ENCODE measurements around the gene GPR153.

The GPR153 gene

DNA sequence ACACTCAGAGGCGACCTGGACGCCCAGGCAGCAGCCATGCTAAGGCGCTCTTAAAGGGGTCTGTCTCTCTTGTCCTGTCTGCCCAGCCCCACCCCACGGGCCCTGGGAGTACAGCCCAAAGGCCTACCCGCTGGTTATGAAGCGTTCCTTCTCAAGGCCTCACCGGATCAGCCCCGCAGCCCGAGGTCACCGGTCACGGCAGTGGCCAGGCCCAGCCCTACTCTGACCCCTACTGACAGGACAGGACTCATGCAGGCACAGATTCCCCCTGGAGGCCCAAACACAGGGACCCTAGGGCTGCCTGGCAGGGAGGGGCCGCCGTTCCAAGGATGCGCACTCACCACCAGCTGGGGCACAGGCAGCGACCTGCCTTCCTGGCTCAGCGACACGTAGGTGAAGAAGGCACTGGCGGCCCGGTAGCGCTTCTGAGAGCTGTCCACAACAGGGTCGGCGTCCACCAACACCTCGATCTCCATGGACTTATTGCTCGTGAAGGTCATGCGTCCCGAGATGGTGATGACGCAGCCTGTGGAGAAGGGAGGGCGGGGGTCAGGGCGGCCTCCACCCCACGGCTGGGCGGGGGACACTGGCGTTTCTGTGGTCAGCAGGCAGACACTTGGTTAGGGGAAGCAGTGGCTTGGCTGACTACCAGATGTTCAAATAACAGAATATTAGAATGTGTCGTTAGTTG lies 20.0 kb upstream of the GPR153 start:
- H3K4me3 ChIP-seq (ENCODE audit: low read depth, low read length): no peak overlapping the region
- DNase-seq (ENCODE audit: low read depth): no peak

DNA sequence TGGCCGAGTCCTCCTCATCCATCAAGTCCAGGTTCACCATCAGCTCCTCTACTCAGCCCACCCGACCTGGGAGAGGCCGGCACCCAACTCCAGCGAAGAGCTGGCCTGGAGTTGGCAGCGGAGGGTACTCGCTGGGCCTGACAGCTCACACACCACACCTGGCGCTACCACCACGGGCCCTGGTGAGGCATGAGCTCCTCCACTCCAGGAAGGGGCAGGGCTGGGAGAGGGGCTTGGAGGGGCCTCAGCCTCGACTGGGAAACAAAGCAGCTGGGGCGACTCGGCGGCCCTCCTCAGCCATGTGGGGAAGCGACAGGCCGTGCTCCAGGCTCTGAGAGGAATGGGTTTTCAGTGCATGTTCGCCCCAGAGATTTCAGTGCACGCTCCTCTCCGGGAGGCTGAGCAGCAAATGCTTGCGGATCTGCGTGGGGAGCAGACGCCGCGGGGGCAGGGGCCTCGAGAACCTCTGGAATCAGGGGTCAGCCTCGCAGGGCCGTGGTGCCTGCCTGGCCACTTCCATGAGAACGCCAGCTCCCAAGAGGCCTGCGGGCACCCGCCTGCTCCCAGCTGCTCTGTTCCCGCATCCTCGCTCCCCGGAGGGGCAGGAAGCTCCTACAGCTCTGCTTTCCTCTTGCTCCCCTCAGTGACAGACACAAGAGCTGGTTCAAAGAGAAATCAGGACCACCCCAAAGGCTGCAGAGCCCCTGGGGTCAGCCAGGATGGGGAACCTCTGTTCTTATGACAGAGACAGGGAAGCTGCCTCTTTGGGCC lies 18.9 kb upstream of the GPR153 start:
- TF ChIP-seq, protein P1, sequence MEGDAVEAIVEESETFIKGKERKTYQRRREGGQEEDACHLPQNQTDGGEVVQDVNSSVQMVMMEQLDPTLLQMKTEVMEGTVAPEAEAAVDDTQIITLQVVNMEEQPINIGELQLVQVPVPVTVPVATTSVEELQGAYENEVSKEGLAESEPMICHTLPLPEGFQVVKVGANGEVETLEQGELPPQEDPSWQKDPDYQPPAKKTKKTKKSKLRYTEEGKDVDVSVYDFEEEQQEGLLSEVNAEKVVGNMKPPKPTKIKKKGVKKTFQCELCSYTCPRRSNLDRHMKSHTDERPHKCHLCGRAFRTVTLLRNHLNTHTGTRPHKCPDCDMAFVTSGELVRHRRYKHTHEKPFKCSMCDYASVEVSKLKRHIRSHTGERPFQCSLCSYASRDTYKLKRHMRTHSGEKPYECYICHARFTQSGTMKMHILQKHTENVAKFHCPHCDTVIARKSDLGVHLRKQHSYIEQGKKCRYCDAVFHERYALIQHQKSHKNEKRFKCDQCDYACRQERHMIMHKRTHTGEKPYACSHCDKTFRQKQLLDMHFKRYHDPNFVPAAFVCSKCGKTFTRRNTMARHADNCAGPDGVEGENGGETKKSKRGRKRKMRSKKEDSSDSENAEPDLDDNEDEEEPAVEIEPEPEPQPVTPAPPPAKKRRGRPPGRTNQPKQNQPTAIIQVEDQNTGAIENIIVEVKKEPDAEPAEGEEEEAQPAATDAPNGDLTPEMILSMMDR (conservative IDR thresholded peaks at IDR 0.05; ENCODE audit: low read depth, low read length): no peak
- no peak overlapping the region for H3K4me3 ChIP-seq (ENCODE audit: low read depth, low read length)
- DNase-seq (ENCODE audit: low read depth): no peak

More for the DNA sequence above, 20.0 kb upstream of the GPR153 start:
- TF ChIP-seq, protein P1 (conservative IDR thresholded peaks at IDR 0.05; ENCODE audit: low read depth, low read length): peak; percentile 53

DNA sequence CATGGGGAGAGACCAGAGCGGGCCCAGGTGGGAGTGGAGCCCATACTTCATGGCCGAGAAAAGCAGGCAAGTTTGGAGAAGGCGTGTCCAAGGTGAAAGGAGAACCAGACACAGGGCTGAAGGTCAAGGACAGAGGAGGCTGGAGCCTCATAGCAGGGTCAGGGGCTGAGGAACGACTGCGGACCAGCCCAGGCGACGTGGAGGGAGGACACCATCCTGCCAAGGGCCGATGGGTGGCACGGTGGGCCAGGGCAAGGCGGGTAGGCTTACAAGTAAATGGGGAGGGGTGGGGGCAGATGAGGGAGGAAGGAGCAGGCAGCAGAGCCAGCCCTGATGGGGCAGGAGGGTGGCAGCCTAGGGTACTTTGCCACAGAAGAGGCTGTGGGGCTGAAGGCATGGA lies 18.2 kb upstream of the GPR153 start:
- no peak overlapping the region for H3K4me3 ChIP-seq (ENCODE audit: low read depth, low read length)
- TF ChIP-seq, protein P1 (conservative IDR thresholded peaks at IDR 0.05; ENCODE audit: low read depth, low read length): no peak
- DNase-seq (ENCODE audit: low read depth): no peak

DNA sequence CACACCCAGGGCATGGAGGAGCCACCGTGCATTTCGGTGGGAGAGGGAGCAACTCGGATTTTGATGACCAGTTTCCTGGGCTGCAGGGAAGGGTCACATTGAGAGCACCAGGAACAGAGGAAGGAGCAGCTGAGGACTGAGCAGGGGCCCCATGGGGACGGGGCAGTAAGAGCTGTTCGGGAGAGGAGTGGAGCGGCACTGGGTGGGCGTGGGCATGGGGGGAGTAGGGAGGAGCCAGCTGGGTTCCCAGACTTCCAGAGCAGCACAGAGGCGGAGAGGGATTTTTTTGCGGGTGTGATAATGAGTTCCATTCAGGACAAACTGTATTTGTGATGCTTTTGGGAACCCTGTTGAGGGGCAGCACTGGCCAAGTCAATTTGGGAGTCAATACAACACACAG lies 17.4 kb upstream of the GPR153 start:
- TF ChIP-seq, protein P1 (conservative IDR thresholded peaks at IDR 0.05; ENCODE audit: low read depth, low read length): no peak
- DNase-seq (ENCODE audit: low read depth): no peak
- H3K4me3 ChIP-seq (ENCODE audit: low read depth, low read length): no peak overlapping the region

- TF ChIP-seq, protein P1 (conservative IDR thresholded peaks at IDR 0.05; ENCODE audit: low read depth, low read length): no peak
- H3K4me3 ChIP-seq (ENCODE audit: low read depth, low read length): no peak overlapping the region
- DNase-seq (ENCODE audit: low read depth): no peak
Measured at GRCh38 chr1:6276811-6277555, 16.1 kb upstream of the GPR153 start.

DNA sequence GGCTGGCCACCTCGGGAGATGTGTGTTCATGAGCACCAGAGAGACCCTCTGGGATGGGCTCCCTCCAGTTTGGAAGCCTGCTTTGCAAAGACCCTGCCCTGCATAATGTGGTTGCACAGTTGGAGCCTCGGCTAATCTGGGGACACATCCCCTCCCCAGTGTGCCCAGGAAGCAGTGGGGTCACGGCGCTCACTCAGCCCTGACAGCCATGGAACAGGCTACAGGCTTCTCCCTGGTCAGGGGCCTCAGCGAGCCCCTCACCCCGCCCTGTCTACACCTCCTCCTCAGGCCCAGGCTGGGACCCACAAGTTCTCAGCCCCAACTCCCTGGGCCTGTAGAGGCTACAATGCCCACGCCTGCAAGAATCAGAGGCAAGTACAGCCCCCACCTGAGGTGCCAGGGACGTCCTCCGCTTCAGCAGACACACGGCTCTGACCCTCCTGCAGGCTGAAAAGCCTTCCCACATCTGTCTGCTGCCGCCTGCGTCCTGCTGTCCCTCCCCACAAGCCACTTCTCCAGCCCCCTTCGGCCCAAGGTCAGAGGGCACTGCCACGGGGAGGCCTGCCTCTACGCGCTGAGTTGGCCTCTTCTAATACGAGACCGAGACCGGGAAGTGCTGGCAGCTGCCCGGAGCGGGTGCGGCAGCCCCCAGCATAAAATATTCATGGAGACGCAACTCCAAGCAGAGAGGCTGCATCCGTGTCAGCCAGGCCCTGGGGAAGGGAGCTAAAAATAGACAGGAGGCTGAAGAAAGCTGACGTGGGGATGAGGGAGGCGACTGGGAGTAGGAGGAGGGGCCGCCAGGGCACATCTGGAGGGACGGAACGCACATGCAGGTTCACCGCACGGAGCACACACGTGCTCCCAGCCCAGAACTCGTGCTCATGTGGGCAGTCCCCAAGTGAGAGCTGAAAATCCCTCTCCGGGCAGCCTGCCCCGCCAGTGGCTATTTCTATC lies 15.2 kb upstream of the GPR153 start:
- DNase-seq (ENCODE audit: low read depth): peak; percentile 95
- TF ChIP-seq, protein P1 (conservative IDR thresholded peaks at IDR 0.05; ENCODE audit: low read depth, low read length): no peak
- H3K4me3 ChIP-seq (ENCODE audit: low read depth, low read length): peak overlapping the region; percentile 31
